Natural killer cell (primary cell): Measurements from ENCODE around the gene MGP. TPM values are rescaled to one million over a fixed set of nuclear protein-coding genes. Genes with fewer than 3 reads are reported as not detected.

Source experiments
- ATAC-seq, 3 donors: fragments of 150-1000 bp in 2 of 3; fragments of 200-7000 bp in 1 of 3; cut with Tn5 transposase; 1 replicate in 1 of 3; 2 replicates in 2 of 3; pipeline ENCODE4 v1.10.0; 2021; ENCODE audit warnings: mild to moderate bottlenecking in 2 of 3, moderate library complexity in 2 of 3
- DNase-seq, 2 donors: peaks; one replicate each; pipeline versions ENCODE4 v3.0.0 to v3.0.0-alpha.2; 2013 to 2021; ENCODE audit warnings: mixed read lengths in 1 of 2
- H3K27ac ChIP-seq: one replicate; pipeline ENCODE4 v1.5.1; 2013; ENCODE audit warnings: mild to moderate bottlenecking, low read length
- H3K27me3 ChIP-seq: one replicate; pipeline ENCODE4 v1.6.1; 2013; ENCODE audit warnings: low read length; ENCODE audit not compliant: control insufficient read depth, insufficient read depth
- H3K36me3 ChIP-seq: one replicate; pipeline ENCODE4 v1.6.1; 2013; ENCODE audit warnings: low read length; ENCODE audit not compliant: control insufficient read depth, insufficient read depth
- H3K4me1 ChIP-seq: one replicate; pipeline ENCODE4 v1.6.1; 2013; ENCODE audit warnings: low read length; ENCODE audit not compliant: control insufficient read depth, insufficient read depth
- H3K4me3 ChIP-seq: one replicate; pipeline ENCODE4 v1.5.1; 2013; ENCODE audit warnings: low read length
- H3K9me3 ChIP-seq: one replicate; pipeline ENCODE4 v1.6.1; 2013; ENCODE audit warnings: low read length; ENCODE audit not compliant: control insufficient read depth, insufficient read depth
- H3K27ac Mint-ChIP-seq, 2 donors: one replicate each; pipeline ENCODE4 v1.8.0; 2022; ENCODE audit warnings: mild to moderate bottlenecking in 2 of 2, mixed read lengths in 2 of 2, moderate library complexity in 1 of 2
- H3K27me3 Mint-ChIP-seq, 2 donors: one replicate each; pipeline ENCODE4 v1.8.0; 2022; ENCODE audit warnings: low read depth in 2 of 2, mixed read lengths in 2 of 2
- H3K36me3 Mint-ChIP-seq: one replicate; pipeline ENCODE4 v1.8.0; 2022; ENCODE audit warnings: mixed read lengths
- H3K4me1 Mint-ChIP-seq, 2 donors: one replicate each; pipeline ENCODE4 v1.8.0; 2022; ENCODE audit warnings: mixed read lengths in 2 of 2
- H3K4me3 Mint-ChIP-seq: one replicate; pipeline ENCODE4 v1.8.0; 2022; ENCODE audit warnings: mild to moderate bottlenecking, moderate library complexity, mixed read lengths
- H3K9me3 Mint-ChIP-seq, 2 donors: one replicate each; pipeline ENCODE4 v1.8.0; 2022; ENCODE audit warnings: mixed read lengths in 2 of 2
- CTCF ChIP-seq: fragments of 200-600 bp; IDR thresholded peaks from one replicate; pipeline ENCODE4 v1.8.0; 2022; ENCODE audit warnings: antibody characterized with exemption
- WGBS: methylation state at CpG from one replicate; pipeline ENCODE4 v1.1.7; 2013; ENCODE audit warnings: missing lambda C conversion rate; ENCODE audit not compliant: insufficient coverage; 5-methylcytosine and 5-hydroxymethylcytosine counted together
- intact Hi-C: fragments of 100-400 bp; cut with micrococcal nuclease; formaldehyde crosslinking; loops from one replicate; pipeline ENCODE4 v1.14.2; 2022
- total RNA-seq, 4 donors: library from RNA; stranded (reverse); fragments of 120-200 nt in 1 of 4; gene quantifications; one replicate each; pipeline versions ENCODE4 v1.2.3 to v1.2.4, GENCODE V29; 2013 to 2022

The MGP gene
- total RNA-seq, 3 donors from 2014 or later (not counting 1 experiment from before 2014, with no cell fraction given), result 0.89 to 1.1 TPM; not detected in 1

GRCh38 chr12:14868916-14869506 lies 16.6 kb downstream of the MGP start:
- Histone ChIP-seq H3K4me1 (no peaks in the 10 kb centered on the region), H3K9me3 (no peaks in the 10 kb centered on the region), H3K27me3 (no peaks in the 10 kb centered on the region), H3K4me3 (no peak overlapping the region), H3K36me3 (no peaks in the 10 kb centered on the region), H3K27ac (no peak overlapping the region)
- no peaks in the 10 kb centered on the region for H3K4me1 Mint-ChIP-seq
- intact Hi-C loops, result no loop called here
- DNase-seq (no peak), ATAC-seq (no peak)
- peaks cover 8 to 17% of the 10 kb centered on the region in 2 donors for H3K27me3 Mint-ChIP-seq
- WGBS, result 97% methylated on average over 3 of the region's 3 CpGs
- no peak overlapping the region for H3K4me3 Mint-ChIP-seq
- no peaks in the 10 kb centered on the region for H3K36me3 Mint-ChIP-seq
- H3K27ac Mint-ChIP-seq, result no peak overlapping the region
- no peaks in the 10 kb centered on the region for H3K9me3 Mint-ChIP-seq
- TF ChIP-seq CTCF, result no peak

- Mint-ChIP-seq H3K27ac (no peak overlapping the region), H3K4me3 (no peak overlapping the region), H3K27me3 (peaks cover 12 to 16% of the 10 kb centered on the region in 2 donors), H3K36me3 (peaks cover 15% of the 10 kb centered on the region), H3K9me3 (peaks cover 4 to 11% of the 10 kb centered on the region in 2 donors), H3K4me1 (no peaks in the 10 kb centered on the region)
- no peak overlapping the region for H3K4me3 ChIP-seq
- H3K4me1 ChIP-seq, result no peaks in the 10 kb centered on the region
- no peaks in the 10 kb centered on the region for H3K27me3 ChIP-seq
- no peaks in the 10 kb centered on the region for H3K36me3 ChIP-seq
- TF ChIP-seq CTCF, result no peak
- DNase-seq, result no peak
- H3K9me3 ChIP-seq, result peaks cover 4% of the 10 kb centered on the region
- intact Hi-C loops, result no loop called here
- ATAC-seq, result no peak
- no peak overlapping the region for H3K27ac ChIP-seq
These were observed 25.2 kb downstream of the MGP start for GRCh38 chr12:14860490-14860889.

- Histone ChIP-seq H3K4me3 (no peak overlapping the region), H3K36me3 (no peaks in the 10 kb centered on the region), H3K27me3 (no peaks in the 10 kb centered on the region), H3K27ac (no peak overlapping the region), H3K4me1 (no peaks in the 10 kb centered on the region), H3K9me3 (peaks cover 4% of the 10 kb centered on the region)
- TF ChIP-seq CTCF, result no peak
- Mint-ChIP-seq H3K27ac (no peak overlapping the region), H3K4me3 (no peak overlapping the region), H3K27me3 (peaks cover 0 to 10% of the 10 kb centered on the region in 2 donors), H3K36me3 (peaks cover 15% of the 10 kb centered on the region), H3K4me1 (no peaks in the 10 kb centered on the region), H3K9me3 (peaks cover 4 to 11% of the 10 kb centered on the region in 2 donors)
- ATAC-seq, result no peak
- DNase-seq, result no peak
- WGBS, result 89% methylated on average over 1 of the region's 1 CpG
- intact Hi-C loops, result no loop called here
These were observed 27.1 kb downstream of the MGP start for GRCh38 chr12:14858513-14858912.

GRCh38 chr12:14854586-14855183 lies 31.0 kb downstream of the MGP start:
- H3K27ac Mint-ChIP-seq, result no peak overlapping the region

More at GRCh38 chr12:14854586-14855183, 31.0 kb downstream of the MGP start:
- H3K4me3 Mint-ChIP-seq, result no peak overlapping the region
- TF ChIP-seq CTCF, result no peak
- Histone ChIP-seq H3K4me1 (no peaks in the 10 kb centered on the region), H3K27me3 (no peaks in the 10 kb centered on the region), H3K36me3 (no peaks in the 10 kb centered on the region), H3K4me3 (no peak overlapping the region), H3K9me3 (no peaks in the 10 kb centered on the region), H3K27ac (no peak overlapping the region)
- ATAC-seq, result no peak
- no peak for DNase-seq
- no peaks in the 10 kb centered on the region for H3K4me1 Mint-ChIP-seq
- peaks cover 2 to 3% of the 10 kb centered on the region in 2 donors for H3K9me3 Mint-ChIP-seq
- H3K27me3 Mint-ChIP-seq, result peaks cover 0 to 10% of the 10 kb centered on the region in 2 donors
- intact Hi-C loops, result no loop called here
- WGBS, result 88% methylated on average over 6 of the region's 6 CpGs
- peaks cover 5% of the 10 kb centered on the region for H3K36me3 Mint-ChIP-seq
